Measurements from ENCODE around the gene HOXA3.

DNA sequence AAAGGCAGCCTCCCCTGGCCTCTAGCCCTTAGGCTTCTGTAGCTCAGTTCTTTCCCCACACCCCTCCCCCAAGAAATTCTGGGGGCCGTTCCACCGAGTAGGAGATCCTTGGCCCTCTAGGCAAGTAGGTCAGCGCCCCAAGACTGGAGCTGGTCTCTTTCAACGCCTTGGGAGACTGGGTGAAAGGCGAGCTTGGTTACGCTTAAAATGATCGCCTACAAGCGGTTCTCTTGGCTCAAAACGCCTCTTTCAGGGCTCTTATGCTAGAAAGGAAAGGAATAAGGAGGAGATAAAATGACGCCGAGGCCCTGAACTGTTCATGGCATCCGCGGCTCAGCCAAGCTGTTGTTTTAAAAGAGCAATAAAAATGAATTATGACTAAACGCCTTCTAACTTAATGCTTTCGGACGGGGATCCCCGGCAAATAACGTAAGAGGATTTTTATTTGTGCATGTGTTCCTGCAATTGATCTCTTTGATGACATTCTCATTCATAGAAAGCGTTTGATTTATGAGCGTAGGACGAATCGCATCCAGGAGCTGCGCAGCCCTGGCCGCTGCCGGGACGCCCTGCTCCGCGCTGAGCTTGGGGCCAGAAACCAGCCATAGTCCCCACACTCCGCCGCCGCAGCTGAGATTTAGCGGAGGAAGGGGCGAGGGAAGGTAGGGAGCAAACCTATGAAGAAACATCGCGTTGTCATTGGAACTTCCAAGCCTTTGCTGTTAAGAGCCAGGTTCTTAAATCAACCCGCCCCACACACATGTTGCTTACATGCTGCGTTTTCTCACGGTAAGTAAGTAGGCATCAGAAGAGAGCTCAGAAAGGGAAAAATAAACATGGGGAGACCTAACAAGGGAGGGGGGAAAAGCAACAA is 53.6 kb downstream of the HOXA3 start:
- TF ChIP-seq, protein P1, sequence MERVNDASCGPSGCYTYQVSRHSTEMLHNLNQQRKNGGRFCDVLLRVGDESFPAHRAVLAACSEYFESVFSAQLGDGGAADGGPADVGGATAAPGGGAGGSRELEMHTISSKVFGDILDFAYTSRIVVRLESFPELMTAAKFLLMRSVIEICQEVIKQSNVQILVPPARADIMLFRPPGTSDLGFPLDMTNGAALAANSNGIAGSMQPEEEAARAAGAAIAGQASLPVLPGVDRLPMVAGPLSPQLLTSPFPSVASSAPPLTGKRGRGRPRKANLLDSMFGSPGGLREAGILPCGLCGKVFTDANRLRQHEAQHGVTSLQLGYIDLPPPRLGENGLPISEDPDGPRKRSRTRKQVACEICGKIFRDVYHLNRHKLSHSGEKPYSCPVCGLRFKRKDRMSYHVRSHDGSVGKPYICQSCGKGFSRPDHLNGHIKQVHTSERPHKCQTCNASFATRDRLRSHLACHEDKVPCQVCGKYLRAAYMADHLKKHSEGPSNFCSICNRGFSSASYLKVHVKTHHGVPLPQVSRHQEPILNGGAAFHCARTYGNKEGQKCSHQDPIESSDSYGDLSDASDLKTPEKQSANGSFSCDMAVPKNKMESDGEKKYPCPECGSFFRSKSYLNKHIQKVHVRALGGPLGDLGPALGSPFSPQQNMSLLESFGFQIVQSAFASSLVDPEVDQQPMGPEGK (CRISPR knock-in tag; IDR thresholded peaks at IDR 0.05; ENCODE audit: borderline replicate concordance) = no peak
- no peak for TF ChIP-seq GLIS3 (CRISPR knock-in tag; IDR thresholded peaks at IDR 0.05)
